PFSK-1 (cell line): ENCODE results near the gene TMEM176B.

ENCODE experiments used
- FOXP2 ChIP-seq: optimal IDR thresholded peaks from 2 replicates; pipeline ENCODE3; 2011; ENCODE audit warnings: borderline replicate concordance, control low read depth, inconsistent platforms; ENCODE audit not compliant: insufficient read depth; ENCODE audit errors: extremely low read length, extremely low read depth
- POLR2AphosphoS5 ChIP-seq: IDR thresholded peaks from 2 replicates; pipeline ENCODE4 v1.6.1; 2012; ENCODE audit warnings: low read depth, mild to moderate bottlenecking, control low read depth, low read length, moderate library complexity
- SIN3A ChIP-seq: IDR thresholded peaks from 2 replicates; pipeline ENCODE4 v1.6.1; 2012; ENCODE audit warnings: mild to moderate bottlenecking, low read length, moderate library complexity, borderline replicate concordance; ENCODE audit not compliant: insufficient read depth
- TAF1 ChIP-seq: IDR thresholded peaks from 2 replicates; pipeline ENCODE4 v1.6.1; 2012; ENCODE audit warnings: low read length, control low read depth, borderline replicate concordance; ENCODE audit not compliant: insufficient read depth
- TF ChIP-seq, protein P1 (sequence below), 2 experiments: IDR thresholded peaks; 2 replicates each; pipeline versions ENCODE4 v1.6.1 to v1.8.0; 2011 to 2012; ENCODE audit warnings: low read depth in 2 of 2, low read length in 2 of 2, control low read depth in 1 of 2, inconsistent platforms in 1 of 2, mild to moderate bottlenecking in 1 of 2, moderate library complexity in 1 of 2; ENCODE audit not compliant: insufficient read depth in 1 of 2

TMEM176B gene

DNA sequence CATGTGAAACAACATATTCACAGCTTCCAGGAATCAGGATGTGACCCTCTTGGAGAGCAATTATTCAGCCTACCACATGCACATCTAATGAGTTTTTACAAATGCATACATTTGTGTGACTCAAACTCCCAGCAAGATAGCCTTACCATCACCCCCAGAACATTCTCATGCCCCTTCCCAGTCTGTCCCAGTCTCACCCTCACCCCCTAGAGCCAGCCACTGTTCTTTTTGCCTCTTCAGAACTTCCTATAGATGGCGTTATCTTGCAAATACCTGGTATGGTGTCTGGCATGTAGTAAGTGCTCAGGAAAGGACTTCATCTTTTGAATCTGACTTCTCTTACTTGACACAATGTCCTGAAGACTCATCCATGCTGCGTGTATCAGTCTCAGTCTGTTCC, 28.2 kb upstream of the TMEM176B start:
- TF ChIP-seq TAF1: no peak
- TF ChIP-seq FOXP2: no peak

DNA sequence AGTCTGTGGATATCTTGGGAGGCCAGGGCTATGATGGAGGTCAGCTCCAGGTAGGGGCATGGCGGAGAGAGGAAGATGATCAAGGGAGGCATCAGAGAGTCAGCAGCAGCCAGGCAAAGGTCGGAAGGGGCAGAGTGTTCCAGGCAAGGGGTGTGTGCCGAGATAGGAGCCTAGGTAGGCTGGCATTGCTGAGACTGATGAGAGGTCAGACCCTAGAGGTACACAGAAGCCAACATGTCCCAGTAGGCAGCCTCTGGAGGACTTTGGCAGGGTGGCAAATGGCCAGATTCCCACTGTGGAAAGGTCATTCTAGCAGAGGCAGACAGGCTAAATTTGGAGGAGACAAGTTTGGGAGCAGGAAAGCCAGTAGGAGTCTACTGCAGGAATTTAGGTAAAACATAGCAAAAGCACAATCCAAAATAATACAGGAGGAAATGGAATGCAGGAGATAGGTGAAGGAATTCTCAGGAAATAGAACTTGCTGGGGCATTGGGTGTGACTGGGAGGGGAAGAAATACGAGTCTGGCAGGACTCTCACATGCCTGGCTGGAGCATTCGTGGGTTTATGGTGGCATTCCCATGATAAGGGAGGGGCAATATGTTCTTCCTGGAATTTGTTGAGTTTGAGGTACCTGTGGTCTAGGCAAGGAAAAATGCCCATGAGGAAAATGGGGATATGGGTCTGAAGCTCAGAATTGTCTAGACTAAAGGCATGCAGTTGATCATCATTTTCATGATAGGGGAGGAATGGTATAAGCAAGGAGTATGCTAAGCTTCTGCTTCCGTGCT, 26.1 kb upstream of the TMEM176B start:
- no peak for TF ChIP-seq POLR2AphosphoS5
- no peak for TF ChIP-seq TAF1
- TF ChIP-seq, protein P1, sequence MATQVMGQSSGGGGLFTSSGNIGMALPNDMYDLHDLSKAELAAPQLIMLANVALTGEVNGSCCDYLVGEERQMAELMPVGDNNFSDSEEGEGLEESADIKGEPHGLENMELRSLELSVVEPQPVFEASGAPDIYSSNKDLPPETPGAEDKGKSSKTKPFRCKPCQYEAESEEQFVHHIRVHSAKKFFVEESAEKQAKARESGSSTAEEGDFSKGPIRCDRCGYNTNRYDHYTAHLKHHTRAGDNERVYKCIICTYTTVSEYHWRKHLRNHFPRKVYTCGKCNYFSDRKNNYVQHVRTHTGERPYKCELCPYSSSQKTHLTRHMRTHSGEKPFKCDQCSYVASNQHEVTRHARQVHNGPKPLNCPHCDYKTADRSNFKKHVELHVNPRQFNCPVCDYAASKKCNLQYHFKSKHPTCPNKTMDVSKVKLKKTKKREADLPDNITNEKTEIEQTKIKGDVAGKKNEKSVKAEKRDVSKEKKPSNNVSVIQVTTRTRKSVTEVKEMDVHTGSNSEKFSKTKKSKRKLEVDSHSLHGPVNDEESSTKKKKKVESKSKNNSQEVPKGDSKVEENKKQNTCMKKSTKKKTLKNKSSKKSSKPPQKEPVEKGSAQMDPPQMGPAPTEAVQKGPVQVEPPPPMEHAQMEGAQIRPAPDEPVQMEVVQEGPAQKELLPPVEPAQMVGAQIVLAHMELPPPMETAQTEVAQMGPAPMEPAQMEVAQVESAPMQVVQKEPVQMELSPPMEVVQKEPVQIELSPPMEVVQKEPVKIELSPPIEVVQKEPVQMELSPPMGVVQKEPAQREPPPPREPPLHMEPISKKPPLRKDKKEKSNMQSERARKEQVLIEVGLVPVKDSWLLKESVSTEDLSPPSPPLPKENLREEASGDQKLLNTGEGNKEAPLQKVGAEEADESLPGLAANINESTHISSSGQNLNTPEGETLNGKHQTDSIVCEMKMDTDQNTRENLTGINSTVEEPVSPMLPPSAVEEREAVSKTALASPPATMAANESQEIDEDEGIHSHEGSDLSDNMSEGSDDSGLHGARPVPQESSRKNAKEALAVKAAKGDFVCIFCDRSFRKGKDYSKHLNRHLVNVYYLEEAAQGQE (IDR thresholded peaks at IDR 0.05; ENCODE audit: insufficient read depth in 1 of 2, low read depth in 2 of 2, low read length in 2 of 2): no peak
- TF ChIP-seq FOXP2: no peak
- TF ChIP-seq SIN3A: no peak

DNA sequence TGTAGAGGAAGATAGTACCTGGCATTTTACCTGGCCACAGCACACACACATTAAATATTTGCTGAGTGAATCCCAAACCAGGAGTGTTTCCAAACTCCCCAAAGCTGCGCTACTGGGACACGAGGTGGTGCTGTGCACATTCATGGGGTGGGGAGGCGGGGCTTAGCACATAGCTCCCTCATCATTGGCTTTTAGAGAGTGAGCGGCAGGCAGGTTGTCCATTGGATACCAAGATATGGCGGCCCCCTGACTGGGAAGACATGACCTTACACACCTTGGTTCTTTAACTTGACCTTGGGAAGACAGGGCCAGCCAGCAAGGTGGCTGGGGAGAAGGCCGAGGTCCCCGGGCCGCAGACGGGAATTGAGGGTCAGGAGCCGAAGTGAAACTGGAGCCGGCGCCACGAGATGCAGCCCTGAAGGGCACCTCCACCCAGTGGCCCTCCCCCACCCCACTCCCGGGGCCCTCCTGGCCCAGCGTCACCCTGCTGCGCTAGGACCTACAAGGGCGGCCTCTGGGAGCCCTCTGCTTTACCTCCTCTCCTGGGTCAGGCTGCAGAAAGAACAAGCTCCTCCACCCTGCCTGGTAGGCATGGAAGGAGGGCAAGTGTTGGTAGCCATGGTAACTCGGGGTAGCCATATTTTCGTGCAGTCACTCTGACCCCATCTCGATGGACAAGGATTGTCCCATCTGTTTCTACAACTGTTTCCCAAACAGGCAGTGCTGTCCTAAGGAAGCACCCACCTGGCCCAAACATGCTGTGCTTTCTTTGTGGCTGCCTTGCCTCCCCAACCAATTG, 24.4 kb upstream of the TMEM176B start:
- TF ChIP-seq TAF1: no peak
- no peak for TF ChIP-seq SIN3A
- no peak for TF ChIP-seq FOXP2
- TF ChIP-seq, protein P1 (IDR thresholded peaks at IDR 0.05; ENCODE audit: insufficient read depth in 1 of 2, low read depth in 2 of 2, low read length in 2 of 2): no peak
- TF ChIP-seq POLR2AphosphoS5: no peak

DNA sequence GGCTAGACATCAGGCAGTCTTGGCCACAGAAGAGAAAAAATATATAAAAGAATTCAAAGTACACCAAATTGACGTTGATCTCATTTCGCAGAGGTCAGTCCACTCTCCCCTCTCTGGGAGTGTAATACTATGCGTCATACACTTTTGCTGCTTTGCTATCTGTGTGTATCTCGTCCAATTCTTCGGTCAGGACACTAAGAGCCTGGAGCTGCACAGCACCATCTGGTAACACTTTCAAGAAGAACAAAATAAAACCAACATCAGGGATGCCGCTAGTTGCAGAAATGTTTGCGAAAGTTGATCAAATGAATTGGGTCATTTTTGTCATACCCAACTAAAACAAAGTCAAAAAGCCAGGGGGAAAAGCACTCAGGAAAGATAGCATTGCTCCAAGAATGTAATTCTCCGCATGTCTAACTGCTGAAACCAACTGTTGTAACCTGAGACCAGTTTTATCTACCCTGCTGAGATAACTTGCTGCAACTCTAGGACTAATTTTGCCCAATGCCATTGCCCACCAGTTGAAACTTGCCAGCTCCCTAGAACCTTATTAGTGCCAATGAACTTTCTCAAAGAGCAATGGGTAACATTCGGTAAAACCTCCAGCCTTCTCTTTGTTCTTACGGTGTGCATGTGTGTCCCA, 23.4 kb upstream of the TMEM176B start:
- TF ChIP-seq TAF1 (no peak), POLR2AphosphoS5 (no peak)
- TF ChIP-seq, protein P1 (IDR thresholded peaks at IDR 0.05; ENCODE audit: insufficient read depth in 1 of 2, low read depth in 2 of 2, low read length in 2 of 2): no peak

DNA sequence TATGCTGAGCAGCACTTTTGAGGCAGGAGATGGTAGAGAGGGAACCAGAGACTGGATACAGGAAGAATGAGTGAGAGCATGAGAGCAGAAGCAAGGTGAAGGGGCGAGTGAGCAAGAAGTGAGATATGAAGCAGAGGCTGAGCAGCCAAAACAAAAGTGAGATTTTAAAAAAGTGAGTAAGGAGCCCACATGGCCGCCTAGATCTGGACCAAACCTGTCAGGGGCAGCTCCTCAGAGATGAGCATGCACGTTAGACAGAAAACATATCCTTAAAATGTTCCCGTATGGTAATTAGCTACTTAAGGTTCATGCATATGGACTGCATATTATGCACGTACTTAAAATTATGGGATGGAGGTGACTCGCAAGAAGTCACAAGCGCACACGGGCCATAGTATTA, 22.9 kb upstream of the TMEM176B start:
- TF ChIP-seq SIN3A (no peak), FOXP2 (no peak), TAF1 (no peak), POLR2AphosphoS5 (no peak)
- TF ChIP-seq, protein P1 (IDR thresholded peaks at IDR 0.05; ENCODE audit: insufficient read depth in 1 of 2, low read depth in 2 of 2, low read length in 2 of 2): no peak
